Gastroesophageal sphincter (tissue), 3 donors: Measurements from ENCODE around the gene NSMF.

Experiments
- CTCF ChIP-seq, 4 experiments: fragments of 200-600 bp in 2 of 4; fragments of 450-650 bp in 2 of 4; sonication (generic) in 1 of 4; IDR thresholded peaks; one replicate each; pipeline ENCODE4 v1.5.1; 2017 to 2019; ENCODE audit warnings: antibody characterized with exemption in 4 of 4, mild to moderate bottlenecking in 2 of 4, moderate library complexity in 2 of 4
- POLR2A ChIP-seq, 2 donors: fragments of 450-650 bp; IDR thresholded peaks; one replicate each; pipeline ENCODE4 v1.6.1; 2017; ENCODE audit warnings: antibody characterized with exemption in 2 of 2, mild to moderate bottlenecking in 2 of 2, moderate library complexity in 1 of 2

- TF ChIP-seq CTCF (IDR thresholded peaks at IDR 0.05), result no peak
- TF ChIP-seq POLR2A (IDR thresholded peaks at IDR 0.05), result no peak
Measured at GRCh38 chr9:137456061-137456863, 2.9 kb downstream of the NSMF start.
